ENCODE data around the gene ANGPTL7.

GRCh38 chr1:11158720-11159321 lies 30.3 kb upstream of the ANGPTL7 start:
- TF ChIP-seq PML (IDR thresholded peaks at IDR 0.05; ENCODE audit: low read length) (no peak), CTCF (IDR thresholded peaks at IDR 0.05 in 2 of 3, conservative IDR thresholded peaks at IDR 0.05 in 1 of 3; ENCODE audit: control insufficient read depth in 2 of 3, extremely low read depth in 1 of 3, insufficient read depth in 1 of 3, low read depth in 3 of 3, low read length in 3 of 3) (no peak), STAT3 (IDR thresholded peaks at IDR 0.05; ENCODE audit: low read depth, low read length) (no peak), SP1 (IDR thresholded peaks at IDR 0.05; ENCODE audit: low read depth, low read length) (no peak), PBX3 (IDR thresholded peaks at IDR 0.05; ENCODE audit: insufficient replicate concordance, low read depth, low read length) (no peak), CREM (IDR thresholded peaks at IDR 0.05; ENCODE audit: low read depth) (no peak), CHD1 (IDR thresholded peaks at IDR 0.05; ENCODE audit: low read depth, low read length) (no peak)

Measured in GM12878 (cell line).